HG03575 (cell line): ENCODE measurements around the gene HIRA.

ENCODE experiments used
- ATAC-seq: cut with Tn5 transposase; IDR thresholded peaks from one replicate; pipeline ENCODE4 v1.9.1; 2021; ENCODE audit not compliant: unreplicated experiment, insufficient number of reproducible peaks, low FRiP score; ENCODE audit errors: extremely low read depth

HIRA gene

DNA sequence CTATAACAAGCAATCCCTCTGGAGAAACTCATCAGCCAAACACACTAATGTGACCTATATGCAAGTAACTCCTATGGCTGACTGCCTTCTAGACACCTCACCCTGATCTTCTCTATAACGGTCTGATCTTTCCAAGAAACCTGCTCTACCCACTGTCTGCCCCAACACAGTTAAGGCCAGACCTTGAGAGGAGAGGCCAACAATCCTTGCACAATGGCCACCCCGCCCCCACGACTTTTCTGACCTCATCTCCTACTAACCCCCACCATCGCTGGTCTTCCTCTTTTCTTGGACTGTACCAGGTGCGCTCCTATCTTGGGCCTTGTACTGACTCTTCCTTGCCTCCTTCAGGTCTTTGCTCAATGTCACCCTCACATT, 12.5 kb downstream of the HIRA start:
- ATAC-seq = no peak

DNA sequence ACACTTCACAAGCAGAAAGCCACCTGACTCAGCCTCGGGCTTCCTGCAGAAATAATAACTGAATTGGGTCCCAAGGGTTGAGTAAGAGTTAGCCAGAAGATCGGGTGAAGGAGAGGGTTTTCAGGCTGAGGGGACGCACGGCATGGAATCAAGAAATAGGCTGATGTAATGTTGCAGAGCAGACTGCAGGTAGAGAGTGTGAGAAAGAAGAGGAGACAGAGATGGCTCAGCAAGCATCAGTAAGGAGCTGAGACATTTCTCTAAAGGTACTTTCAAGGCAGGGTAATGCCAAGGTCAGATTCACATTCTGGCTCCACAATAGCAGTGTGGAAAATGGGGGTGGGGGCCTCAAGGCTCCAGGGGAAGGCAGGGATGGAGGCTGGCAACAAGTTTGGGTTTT, 18.6 kb downstream of the HIRA start:
- ATAC-seq = no peak

DNA sequence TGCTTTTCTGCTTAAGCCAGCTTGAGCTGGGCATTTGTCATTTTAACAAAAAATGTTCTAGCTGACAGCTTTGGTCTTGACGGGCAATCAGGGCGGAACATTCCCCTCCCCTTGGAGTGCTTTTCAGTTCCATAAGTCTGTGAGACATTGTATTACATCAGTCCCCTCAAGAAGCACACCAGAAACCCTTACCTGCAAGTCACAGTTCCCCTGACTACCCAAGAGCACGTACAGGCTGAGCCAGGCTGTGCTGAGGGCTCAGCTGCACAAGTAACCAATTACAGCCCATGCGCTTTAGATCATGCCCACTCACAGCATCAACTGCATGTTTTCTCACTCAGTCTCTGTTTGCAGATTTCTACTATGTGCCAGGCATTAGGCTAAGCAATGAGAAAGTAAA, 19.1 kb downstream of the HIRA start:
- ATAC-seq = no peak

DNA sequence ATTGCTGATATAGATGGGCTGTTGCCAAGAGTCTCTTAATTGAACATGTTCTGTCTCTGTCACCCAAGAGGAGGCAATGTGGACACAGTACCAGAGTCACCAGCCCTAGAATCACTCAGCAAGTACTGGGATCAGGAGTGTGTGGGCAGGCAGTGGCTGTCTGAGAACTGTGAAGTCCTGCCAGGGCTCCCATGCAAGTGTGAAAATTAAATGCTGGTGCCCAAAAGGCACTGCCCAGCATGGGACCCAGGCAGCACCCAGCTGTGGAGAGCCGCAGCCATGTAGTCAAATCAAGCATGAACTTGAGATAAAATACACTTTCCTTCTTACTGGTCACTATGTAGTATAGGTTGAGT, 19.9 kb downstream of the HIRA start:
- ATAC-seq = no peak

DNA sequence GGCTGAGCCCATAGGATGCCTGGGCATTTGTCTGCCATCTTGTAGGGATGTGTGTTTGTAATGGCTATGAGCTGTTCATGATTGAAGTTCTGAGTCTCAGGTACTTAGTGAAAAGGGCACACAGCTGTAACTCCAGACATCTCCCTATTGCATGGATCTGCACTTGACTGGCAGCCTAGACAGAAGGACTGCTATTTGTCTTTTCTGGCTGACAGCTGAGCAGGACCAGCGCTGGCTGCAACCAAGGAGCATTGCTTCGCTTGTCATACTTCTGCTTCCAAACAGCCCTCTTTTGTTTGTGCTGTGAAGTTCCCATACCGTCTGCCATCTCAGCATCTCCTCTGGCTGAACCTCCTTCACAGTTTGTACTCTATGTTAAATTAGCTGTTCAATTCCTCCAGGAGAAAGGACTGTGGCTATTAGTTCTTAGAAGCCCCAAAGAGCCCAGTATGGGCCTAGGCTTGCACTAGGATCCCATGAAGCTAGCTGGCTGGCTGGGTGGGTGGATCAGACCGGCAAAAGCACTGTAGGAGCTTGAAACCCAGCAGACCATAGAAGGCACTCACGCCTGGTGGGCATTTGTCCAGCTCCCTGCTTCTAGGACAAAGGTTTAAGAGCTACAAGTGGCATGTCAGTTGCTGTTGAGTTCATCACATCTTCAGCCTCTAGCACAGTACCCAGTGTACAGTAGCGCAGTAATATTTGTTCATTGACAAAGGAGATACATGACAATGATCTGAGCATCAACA, 20.4 kb downstream of the HIRA start:
- ATAC-seq = no peak

DNA sequence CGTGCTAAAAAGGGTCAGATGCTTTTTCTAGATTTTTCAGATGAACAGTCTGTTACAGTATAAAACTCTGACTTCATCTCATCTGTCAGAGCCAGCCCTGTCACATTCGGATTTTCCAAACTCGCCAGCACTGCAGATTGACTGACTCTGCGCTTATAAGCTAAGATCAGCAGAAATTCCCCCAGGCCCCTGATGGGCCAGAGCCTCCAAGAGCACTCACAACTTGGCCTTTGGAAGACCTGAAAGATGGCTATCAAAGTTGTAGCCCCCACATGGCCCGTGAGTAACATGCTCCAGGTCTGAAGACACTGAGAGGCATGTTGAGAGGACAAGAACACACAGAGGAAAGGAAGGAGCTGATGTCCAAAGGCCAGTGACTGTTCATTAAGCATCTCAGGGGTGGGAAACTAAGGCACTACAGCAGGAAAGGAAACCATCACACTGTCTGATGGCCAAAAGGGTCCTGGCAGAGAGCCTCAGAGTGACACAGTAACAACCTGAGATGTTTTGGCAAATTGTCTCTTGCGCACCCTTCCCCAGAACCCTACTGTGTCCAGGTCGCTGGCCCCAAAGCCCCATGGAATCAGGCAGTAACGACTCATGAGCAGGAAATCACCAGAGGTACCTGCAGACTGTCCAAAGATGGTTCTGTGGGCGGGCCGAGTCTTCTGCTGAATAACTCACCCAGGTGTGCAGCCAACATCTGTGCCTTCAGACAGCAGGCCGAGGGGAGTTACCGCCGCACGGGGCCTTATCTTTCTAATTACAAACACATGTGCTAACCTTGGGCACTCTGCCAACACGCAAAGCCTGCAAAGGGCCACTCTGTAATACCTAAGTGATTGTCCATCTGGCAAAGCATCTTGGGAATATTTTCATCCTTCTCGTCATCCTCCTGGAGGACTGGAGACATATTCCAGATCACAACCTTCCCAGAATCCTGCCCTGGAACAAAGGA, 23.6 kb downstream of the HIRA start:
- no peak for ATAC-seq

DNA sequence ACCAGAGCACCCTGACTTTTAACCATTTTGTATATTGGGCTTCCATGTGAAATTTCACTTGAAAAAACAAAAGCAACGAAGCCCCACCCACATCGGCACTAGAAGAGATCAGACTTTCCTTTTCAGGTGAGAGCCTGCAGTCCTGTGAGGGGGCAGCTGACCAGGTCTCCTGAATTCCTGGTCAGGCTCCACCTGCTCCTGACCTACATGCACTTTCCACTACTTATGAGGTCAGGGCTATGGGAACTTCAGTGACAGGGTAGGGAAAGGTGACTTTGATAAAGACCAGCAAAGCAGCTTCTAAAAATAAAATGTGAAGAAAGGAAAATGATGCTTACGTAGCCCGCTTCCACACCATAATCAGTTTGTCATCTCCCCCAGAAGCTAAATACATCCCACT, 24.7 kb downstream of the HIRA start:
- ATAC-seq = no peak

DNA sequence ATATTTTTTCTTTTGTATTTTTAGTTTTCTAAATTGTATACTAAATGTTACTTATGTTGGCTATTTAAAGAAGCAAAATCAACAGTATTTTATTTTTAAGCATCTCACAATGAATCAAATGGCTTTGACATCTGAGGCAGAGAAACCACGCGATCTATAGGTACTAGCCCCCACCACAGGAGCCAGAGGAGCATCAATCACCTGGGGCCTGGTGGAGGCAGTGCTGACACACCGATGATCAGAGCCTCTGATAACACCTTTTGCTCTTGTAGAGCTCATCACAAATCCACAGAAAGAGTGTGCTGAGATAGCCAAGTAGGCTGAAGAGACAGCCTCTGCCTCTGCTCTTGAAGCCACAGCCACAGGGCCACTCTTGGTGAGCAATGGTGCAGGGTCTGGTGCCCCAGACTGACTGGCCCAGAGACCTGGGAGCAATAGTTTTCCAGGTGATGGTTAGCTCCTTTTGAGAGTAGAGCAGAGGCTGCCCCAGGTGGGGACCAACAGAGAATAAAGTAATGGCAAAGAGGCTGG, 25.2 kb downstream of the HIRA start:
- ATAC-seq = no peak

DNA sequence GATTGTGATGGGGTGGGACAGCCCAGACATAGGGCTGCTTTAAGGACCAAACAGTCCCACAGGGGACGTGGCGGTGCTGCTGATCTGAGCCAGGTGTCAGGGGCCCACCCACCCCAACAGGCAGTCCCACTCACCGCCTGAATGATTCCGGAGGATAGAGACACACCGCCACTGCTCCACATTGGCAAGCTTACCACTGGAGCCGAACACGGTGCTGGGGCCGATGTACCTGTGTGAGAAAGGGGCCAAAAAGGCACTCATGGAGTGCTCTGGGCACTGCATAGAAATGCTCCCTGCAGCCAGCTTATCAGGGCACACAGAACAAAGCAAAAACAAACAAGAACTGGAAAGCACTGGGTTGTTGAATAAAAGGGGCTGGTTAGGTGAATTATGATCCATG, 25.9 kb downstream of the HIRA start:
- no peak for ATAC-seq

DNA sequence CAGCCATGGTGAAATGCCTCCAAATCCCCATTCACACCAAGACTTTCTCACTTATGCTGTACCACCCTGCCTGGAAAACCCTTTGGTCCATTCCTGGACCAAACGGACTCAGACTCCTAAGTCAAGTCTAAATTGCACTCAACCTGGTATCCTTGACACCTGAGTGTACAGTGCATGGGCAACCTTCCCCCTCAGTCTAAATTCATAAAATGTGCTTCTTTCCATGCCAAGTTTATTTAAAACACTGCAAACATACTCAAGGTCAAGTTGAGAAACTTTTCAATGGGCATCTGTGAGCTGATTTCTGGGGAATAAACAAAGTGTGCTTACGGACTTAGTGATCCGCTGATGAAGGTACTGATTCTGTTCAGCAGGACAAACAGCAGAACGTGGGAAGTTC, 26.4 kb downstream of the HIRA start:
- ATAC-seq = no peak

DNA sequence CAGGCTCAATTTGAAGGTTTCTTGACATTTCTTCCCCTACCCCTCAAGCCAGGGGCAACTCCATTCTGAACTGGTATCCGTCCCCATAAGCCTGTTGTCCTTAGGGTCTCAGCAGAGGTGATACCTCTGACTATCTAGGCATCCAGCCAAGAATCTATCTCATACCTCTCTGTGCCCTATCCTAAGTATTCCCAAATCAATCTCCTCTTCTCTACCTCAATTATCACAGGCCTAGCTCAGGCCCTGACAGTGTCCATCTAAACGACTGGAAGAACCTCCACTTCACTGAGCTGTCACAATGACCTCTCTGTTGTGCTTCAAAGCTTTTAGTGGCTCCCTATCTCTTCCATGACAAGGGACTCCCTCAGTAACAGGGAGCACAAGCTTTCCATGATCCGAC, 26.9 kb downstream of the HIRA start:
- no peak for ATAC-seq

DNA sequence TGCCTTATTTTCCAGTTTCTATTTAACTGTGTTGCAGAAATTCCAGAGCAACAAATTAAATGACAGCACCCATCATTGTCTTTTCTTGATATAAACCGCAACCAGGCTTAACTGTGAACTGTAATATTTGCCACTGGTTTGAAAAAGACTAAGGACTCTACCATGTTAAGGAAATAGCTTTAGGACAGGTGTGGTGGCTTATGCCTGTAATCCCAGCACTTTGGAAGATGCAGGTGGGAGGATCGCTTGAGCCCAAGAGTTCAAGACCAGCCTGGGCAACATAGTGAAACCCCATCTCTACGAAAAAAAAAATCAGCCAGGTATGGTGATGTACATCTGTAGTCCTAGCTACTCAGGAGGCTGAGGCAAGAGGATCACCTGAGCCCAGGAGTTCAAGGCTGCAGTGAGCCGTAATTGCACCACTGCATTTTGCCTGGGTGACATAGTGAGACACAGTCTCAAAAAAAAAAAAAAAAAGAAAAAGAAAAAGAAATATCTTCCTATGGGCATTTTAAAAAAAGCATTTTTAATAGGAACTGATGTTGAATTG, 28.8 kb downstream of the HIRA start:
- ATAC-seq = no peak

DNA sequence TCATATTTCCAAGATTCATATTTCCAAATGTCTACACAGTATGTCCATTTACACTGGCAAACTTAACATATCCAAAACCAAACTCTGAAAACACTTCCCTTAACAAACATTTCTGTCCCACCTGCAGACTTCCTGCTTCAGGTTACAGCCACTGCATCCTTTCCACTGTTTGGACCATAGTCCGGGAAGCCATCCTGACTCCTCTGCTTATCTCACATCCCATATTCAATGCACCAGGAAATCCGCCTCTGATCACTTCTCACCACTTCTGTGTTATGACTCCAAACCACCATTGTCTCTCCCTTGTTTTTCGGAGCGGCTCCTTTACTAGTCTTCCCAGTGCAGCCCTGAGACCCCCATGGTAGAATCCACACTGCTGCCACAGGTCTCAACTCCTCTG, 30.1 kb downstream of the HIRA start:
- ATAC-seq = no peak

DNA sequence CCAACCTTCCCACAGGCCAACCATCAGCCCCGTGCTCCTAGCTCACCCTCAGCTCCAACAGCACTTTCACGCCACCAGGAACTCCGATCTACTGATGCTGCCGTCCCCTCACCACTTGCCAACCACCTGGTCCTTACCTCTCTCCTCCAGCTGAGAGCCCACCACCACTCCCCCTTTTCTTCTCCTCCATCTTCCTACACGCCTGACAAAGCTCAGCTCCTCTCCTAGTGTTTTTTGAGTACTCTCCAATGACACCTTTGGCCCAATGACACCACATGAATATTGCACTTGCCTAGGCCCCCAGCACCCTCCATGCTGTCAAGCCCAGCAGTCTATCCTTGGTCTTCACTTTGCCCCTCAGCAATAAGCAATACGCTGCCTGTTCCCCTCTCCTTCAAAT, 30.7 kb downstream of the HIRA start:
- ATAC-seq = no peak

DNA sequence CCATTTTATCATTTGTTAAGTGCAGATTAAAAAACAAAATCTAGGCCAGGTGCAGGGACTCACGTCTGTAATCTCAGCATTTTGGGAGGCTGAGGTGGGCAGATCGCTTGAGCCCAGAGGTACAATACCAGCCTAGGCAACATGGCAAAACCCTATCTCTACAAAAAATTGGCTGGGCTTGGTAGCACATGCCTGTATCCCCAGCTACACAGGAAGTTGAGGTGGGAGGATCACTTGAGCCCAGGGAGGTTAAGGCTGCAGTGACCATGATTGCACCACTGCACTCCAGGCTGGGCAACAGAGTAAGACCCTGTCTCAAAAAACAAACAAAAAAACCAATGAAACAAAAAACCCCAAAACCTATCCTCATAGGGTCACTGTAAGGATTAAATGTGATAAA, 32.9 kb downstream of the HIRA start:
- no peak for ATAC-seq

DNA sequence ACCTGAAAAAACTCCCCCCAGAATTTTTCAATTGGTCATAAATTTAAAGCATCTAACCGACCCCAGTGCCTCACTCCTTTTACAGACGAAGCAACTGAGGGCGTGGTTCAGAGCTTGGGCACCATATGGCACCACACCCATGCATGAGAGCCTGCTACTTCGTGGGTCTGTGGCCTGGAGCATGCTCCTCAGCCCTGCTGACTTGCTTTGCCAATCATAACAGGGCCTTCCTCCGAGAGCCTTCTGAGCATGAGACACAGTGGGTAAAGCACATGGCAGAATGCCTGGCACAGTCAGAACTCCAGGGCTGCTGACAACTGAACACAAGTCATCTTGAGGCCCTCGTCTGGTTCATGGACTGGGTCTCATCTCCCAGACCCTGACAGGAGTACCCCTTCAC, 33.3 kb downstream of the HIRA start:
- ATAC-seq = no peak

DNA sequence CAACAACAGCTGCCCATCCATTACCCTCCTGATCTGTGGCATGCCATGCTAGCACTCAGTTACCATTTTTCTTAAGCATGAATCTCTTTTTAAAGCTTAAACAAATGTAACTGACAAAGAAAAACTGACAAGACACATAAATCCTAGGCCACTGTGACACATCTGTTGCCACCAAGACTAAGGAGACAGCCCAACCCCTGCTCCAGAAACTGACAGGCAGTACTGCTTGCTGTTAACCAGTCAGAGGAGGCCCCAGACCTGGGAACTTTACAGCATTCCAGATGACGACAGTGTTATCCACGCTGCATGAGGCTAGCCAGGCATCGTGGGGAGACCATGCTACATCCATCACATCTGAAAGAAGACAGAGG, 33.8 kb downstream of the HIRA start:
- ATAC-seq = no peak

DNA sequence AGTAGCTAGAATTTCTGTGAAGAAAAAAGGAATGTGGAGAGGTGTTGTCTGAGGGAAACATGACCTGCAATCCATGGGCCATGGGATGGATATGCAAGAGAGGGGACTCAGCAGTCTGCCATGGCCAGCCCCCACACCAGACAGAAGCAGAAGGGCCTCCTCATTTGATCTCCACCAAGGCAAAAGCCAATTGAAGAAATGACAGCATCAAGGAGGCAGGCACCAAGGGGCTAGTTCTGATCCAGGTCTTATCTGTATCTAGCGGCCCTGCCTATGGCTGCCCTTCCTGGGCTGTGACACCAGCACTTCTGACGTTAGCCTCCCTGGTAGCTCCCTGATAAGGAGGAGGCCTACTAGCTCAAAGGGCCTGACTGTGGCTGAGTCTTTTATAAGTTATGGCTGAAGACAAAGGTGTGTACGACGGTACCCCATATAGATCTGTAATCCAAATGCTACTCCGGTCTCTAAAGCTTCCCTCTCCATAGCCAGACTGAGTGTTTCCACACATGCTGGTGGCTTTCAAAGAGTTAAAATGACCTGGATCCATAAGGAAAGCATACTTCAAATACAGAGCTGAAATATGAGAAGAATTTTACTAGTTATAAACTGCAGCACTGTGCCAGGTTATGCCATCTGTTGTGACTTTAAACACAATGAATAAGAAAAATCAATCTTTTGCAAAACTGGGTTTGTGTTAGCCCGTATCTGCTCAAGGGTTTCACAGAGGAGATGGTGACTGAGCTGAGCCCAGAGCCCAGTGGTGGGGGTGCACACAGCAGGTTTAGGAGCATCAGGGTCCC, 34.4 kb downstream of the HIRA start:
- no peak for ATAC-seq

DNA sequence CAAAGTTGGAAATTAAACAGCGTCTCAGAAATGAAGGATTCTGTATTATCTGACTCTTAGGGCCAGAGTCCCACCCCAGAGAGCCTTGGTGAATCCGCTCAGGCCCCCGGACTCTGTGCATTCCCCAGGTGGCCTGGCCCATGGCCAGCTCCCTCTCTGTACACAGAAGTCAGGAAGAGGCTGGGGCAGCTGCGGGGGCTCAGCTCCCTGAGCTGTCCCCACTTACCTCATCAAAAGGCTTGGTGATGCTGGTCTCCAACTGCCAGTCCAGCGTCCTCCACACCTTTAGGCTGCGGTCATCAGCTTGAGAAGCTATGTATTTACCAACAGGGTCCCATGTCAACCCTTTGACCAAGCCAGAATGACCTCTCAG, 35.0 kb downstream of the HIRA start:
- no peak for ATAC-seq
